ENCODE data around the gene USH2A.

Gene USH2A

GRCh38 chr1:216303690-216304089 is 119.6 kb downstream of the USH2A start:
- DNase-seq (ENCODE audit: low read depth), result no peak
- no peak overlapping the region for H3K4me3 ChIP-seq (ENCODE audit: low read length)
- TF ChIP-seq, protein P1, sequence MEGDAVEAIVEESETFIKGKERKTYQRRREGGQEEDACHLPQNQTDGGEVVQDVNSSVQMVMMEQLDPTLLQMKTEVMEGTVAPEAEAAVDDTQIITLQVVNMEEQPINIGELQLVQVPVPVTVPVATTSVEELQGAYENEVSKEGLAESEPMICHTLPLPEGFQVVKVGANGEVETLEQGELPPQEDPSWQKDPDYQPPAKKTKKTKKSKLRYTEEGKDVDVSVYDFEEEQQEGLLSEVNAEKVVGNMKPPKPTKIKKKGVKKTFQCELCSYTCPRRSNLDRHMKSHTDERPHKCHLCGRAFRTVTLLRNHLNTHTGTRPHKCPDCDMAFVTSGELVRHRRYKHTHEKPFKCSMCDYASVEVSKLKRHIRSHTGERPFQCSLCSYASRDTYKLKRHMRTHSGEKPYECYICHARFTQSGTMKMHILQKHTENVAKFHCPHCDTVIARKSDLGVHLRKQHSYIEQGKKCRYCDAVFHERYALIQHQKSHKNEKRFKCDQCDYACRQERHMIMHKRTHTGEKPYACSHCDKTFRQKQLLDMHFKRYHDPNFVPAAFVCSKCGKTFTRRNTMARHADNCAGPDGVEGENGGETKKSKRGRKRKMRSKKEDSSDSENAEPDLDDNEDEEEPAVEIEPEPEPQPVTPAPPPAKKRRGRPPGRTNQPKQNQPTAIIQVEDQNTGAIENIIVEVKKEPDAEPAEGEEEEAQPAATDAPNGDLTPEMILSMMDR (conservative IDR thresholded peaks at IDR 0.05; ENCODE audit: low read length), result no peak

DNA sequence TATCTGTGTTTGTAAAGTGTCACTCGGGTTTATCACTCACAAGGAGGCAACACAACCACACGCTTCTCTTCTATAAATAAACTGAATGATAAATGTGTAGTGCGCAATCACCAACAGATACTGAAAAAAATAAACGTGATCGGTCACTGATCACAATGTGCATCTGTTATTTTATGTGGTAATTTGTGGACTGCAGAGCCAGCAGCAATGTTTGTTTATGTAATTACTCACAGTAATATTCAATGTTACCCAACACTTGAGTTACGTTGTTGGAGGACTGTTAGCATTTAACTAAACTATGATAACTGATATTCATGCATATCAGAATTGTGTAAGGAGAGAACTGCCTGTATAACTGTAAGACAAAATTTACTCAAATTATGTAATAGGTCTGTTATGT is 129.6 kb downstream of the USH2A start:
- no peak for DNase-seq (ENCODE audit: low read depth)
- H3K4me3 ChIP-seq (ENCODE audit: low read length), result no peak overlapping the region
- TF ChIP-seq, protein P1 (conservative IDR thresholded peaks at IDR 0.05; ENCODE audit: low read length), result no peak

GRCh38 chr1:216290074-216290473 is 133.2 kb downstream of the USH2A start:
- DNase-seq (ENCODE audit: low read depth), result no peak
- TF ChIP-seq, protein P1 (conservative IDR thresholded peaks at IDR 0.05; ENCODE audit: low read length), result no peak
- no peak overlapping the region for H3K4me3 ChIP-seq (ENCODE audit: low read length)

GRCh38 chr1:216285052-216285451 is 138.2 kb downstream of the USH2A start:
- TF ChIP-seq, protein P1 (conservative IDR thresholded peaks at IDR 0.05; ENCODE audit: low read length), result no peak
- DNase-seq (ENCODE audit: low read depth), result no peak
- H3K4me3 ChIP-seq (ENCODE audit: low read length), result no peak overlapping the region

DNA sequence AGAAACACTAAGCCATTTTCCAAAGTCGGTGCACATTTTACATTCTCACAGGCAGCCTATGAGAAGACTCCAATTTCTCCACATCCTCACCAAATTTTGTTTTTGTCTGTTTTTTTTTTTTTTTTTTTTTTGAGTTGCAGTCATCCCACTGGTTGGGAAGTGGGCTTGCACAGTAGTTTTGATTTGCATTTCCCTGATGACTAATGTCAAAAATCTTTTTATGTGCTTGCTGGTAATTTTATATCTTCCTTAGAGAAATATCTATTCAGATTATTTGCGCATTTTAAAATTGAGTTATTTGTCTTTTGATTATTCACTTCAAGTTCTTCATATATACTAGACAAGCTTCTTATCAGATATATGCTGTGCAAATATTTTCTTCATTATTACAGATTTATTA is 141.5 kb downstream of the USH2A start:
- TF ChIP-seq, protein P1 (conservative IDR thresholded peaks at IDR 0.05; ENCODE audit: low read length), result no peak
- DNase-seq (ENCODE audit: low read depth), result no peak
- no peak overlapping the region for H3K4me3 ChIP-seq (ENCODE audit: low read length)

DNA sequence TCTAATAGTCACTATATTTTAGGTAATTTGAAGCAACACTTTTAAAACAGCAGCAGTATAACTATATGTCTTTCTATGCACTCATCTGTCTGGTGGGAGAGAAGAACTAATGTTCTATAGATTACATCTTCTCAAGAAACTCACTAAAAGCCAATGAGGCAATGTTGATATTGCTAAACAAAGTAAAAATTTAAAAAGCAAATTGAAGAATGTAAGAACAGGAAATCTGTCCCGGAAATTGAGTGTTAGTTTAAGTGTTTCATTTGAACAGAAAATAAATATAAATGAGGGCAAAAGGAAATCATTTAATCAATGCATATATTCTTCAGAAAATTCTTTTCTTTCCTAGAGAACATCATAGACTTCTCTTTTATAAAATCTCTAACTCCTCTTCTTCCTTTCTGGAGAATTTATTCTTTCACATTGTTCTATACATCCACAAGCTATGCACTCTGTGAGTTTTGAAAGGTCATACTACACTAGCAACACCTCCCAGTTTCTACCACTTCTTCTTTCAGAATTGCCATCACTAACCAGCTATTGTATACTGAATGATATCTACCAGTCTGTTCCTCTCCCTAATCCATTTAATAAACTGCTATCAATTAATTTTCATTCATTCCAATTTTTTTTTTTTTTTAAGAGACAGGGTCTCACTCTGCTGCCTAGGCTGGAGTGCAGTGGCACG is 153.0 kb downstream of the USH2A start:
- H3K4me3 ChIP-seq (ENCODE audit: low read length), result no peak overlapping the region
- TF ChIP-seq, protein P1 (conservative IDR thresholded peaks at IDR 0.05; ENCODE audit: low read length), result no peak
- DNase-seq (ENCODE audit: low read depth), result no peak

GRCh38 chr1:216261631-216262030 is 161.6 kb downstream of the USH2A start:
- DNase-seq (ENCODE audit: low read depth), result no peak
- H3K4me3 ChIP-seq (ENCODE audit: low read length), result no peak overlapping the region
- TF ChIP-seq, protein P1 (conservative IDR thresholded peaks at IDR 0.05; ENCODE audit: low read length), result no peak
